NCI-H1436 treated with DMSO at 0.1 percent for 48 hours (cell line): ENCODE data around the gene MICU2.

ENCODE experiments used
- DNase-seq: peaks from one replicate; lab custom pipeline; 2025; lab: John Stamatoyannopoulos, UW

The MICU2 gene

DNA sequence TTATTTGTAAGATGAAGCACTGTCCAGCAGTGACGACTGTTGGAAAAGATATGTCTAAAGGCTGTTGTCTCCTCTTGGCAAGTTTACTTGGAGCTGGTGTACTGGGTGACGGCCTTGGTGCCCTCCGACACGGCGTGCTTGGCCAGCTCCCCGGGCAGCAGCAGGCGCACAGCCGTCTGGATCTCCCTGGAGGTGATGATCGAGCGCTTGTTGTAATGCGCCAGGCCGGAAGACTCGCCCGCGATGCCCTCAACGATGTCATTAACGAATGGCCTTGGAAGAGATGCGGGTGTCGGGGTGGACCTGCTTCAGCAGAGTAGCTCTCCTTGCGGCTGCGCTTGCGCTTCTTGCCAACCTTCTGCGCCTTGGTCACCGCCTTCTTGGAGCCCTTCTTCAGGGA is 120.2 kb downstream of the MICU2 start:
- no peak for DNase-seq

DNA sequence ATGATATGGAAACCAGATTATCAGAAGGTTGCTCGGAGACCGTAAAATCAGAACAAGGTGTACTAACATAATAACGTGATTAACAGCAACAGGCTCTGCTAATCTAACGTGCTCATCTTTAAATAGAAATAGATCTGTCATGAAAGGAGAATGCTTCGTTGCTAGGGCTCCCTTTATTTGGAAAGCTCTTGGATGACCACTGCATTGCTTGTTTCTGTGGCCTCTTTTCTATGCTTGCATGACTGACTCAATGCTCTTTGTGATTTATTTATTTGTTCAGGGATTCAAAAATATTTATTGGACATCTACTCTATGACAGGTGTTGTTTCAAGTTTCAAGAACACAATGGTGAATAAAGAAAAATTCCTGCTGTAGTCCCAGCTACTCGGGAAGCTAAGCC is 122.6 kb downstream of the MICU2 start:
- no peak for DNase-seq

GRCh38 chr13:21478881-21479808 is 124.8 kb downstream of the MICU2 start:
- DNase-seq, result peak; percentile 56

- DNase-seq, result no peak
These were observed 127.0 kb downstream of the MICU2 start for GRCh38 chr13:21476893-21477472.

- DNase-seq, result no peak
These were observed 128.9 kb downstream of the MICU2 start for GRCh38 chr13:21475115-21475514.

GRCh38 chr13:21470785-21471184 is 133.2 kb downstream of the MICU2 start:
- no peak for DNase-seq

DNA sequence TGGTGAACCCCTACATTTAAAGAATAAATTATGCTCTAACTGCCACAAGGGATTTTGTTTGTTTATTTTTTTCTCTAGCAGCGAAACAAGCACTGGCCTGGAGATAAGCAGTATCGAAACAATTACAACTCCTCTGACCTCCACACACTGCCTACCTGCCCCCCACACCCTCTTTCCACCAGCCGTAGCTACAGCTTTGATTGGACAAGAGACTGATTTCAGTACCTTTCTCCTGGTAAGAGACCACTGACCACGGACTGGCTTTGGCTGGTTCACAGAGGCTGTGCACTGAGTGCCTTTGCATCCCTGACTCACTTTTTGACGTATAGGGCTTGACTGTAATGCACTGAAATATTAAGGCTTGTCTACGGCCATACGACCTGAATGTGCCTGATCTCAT is 137.4 kb downstream of the MICU2 start:
- DNase-seq, result no peak

DNA sequence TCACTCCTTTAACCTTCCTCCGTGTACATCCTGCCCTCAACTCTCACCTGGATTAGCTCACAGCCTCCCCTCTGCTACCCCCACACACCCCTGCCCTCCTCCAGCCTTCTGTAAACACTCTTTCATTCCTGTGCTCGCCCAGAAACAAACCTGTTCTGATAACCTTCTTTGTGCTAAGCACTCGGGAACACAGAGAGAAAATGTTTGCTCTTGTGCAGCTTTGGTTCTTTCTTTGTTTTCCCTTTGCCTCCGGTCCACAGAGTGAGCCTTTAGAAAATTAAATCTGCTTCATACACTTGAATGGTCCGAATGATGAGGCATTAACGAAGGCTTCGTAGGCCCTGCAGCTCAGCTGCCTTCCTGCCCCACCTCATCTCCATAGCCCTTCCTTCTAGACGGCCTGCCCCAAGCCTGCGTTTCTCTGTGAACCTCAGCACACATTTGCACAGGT is 138.2 kb downstream of the MICU2 start:
- DNase-seq, result no peak

DNA sequence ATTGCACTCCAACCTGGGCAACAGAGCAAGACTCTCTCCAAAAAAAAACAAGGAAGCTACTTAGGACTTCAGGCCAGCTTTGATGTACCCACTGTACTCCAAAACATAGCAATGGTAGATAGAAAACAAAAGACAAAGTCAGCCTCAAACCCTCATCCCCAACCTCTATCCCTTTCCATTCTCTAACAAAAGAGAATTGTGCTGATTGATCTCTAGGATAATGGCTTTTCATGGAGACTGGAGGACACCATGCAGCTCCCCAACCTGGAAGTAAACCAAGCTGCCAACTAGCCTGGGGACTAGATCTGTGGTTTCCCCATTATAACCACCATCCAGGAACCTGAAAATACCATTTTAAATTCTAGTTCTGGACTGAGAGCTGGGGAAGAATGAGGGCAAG is 140.5 kb downstream of the MICU2 start:
- no peak for DNase-seq

GRCh38 chr13:21461131-21461530 is 142.8 kb downstream of the MICU2 start:
- no peak for DNase-seq

DNA sequence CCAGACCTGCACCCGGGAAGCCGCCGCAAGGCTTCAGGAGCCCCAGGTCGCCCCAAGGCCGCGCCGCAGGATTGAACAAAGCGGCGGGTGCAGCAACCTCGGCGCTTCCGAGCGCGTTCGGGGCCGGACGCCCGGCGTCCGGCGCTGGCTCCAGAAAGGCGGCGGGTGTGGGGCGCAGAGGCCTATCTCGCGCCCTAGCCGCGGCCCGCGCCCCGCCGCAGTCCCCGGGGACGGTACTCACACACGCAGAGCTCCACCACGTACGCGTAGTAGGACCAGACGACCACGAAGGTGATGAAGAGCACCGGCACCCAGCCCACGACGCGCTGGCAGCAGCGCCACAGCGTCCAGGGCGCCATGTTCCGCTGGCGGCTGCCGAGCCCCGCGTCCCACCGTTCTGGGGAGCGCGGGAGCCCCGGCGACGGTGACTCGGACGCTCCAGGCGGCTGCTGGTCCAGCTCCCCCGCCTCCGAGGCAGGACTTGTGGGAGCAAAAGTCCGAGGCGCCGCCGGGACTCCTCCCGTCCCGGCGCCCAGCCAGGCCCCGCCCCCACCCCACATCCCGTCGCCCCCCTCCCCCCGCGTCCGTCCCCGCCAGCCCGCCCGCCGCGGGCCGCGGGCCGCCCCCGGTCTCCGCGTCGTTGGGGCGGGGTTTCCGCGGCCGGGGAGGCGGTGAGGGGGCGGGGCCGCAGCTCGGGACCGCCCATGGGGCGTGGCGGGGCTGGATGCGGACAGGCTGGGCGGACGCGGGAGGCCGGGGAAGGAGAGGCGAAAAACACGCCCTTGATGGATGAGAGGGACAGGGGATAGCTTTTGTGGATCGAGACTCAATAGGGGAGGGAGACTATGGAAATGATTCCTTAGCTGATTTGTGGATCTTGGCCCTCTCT is 144.9 kb downstream of the MICU2 start, which contains the start of gene ZDHHC20:
Gene ZDHHC20, minus strand, starts transcription at position 491 of the 889 bp plus-strand sequence. Its CDS starts 132 bp downstream, at position 359.
- DNase-seq, result no peak

- DNase-seq, result no peak
These were observed 145.5 kb downstream of the MICU2 start for GRCh38 chr13:21458451-21458812.

GRCh38 chr13:21453387-21454081 is 150.4 kb downstream of the MICU2 start:
- no peak for DNase-seq

- no peak for DNase-seq
These were observed 153.0 kb downstream of the MICU2 start for GRCh38 chr13:21450936-21451335.

- DNase-seq, result no peak
These were observed 157.3 kb downstream of the MICU2 start for GRCh38 chr13:21446656-21447055.

DNA sequence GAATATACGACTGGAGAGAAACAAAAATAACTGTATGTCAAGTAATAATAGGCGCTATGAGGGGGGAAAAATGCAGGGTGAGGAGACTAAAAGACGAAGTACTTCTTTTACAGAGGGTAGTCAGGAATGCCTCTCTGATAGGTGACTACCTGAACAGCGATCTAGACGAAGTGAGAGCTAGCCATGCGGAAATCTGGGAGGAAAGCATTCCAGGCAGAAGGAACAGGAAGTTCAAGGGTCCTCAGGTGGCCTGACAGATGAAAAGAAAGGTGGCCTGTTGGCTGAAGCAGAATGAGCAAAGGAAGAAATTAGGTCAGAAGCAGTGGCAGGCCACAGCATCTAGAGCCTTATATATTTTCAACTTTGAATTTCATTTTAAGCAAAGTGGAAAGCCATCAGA is 158.2 kb downstream of the MICU2 start:
- no peak for DNase-seq

- no peak for DNase-seq
These were observed 160.8 kb downstream of the MICU2 start for GRCh38 chr13:21443171-21443570.
